Inflammatory macrophage treated with lipopolysaccharide for 1 hour (primary cell): ENCODE results near the gene EGFL7.
"Not testable (repeated sequence)": the region's sequence is repeated elsewhere in the genome, so short reads cannot be mapped to it uniquely, and the experiment has no call there.

Source experiments
- DNase-seq, 2 donors: peaks; one replicate each; pipeline ENCODE4 v3.0.0-alpha.2; 2020 to 2022

The EGFL7 gene

DNA sequence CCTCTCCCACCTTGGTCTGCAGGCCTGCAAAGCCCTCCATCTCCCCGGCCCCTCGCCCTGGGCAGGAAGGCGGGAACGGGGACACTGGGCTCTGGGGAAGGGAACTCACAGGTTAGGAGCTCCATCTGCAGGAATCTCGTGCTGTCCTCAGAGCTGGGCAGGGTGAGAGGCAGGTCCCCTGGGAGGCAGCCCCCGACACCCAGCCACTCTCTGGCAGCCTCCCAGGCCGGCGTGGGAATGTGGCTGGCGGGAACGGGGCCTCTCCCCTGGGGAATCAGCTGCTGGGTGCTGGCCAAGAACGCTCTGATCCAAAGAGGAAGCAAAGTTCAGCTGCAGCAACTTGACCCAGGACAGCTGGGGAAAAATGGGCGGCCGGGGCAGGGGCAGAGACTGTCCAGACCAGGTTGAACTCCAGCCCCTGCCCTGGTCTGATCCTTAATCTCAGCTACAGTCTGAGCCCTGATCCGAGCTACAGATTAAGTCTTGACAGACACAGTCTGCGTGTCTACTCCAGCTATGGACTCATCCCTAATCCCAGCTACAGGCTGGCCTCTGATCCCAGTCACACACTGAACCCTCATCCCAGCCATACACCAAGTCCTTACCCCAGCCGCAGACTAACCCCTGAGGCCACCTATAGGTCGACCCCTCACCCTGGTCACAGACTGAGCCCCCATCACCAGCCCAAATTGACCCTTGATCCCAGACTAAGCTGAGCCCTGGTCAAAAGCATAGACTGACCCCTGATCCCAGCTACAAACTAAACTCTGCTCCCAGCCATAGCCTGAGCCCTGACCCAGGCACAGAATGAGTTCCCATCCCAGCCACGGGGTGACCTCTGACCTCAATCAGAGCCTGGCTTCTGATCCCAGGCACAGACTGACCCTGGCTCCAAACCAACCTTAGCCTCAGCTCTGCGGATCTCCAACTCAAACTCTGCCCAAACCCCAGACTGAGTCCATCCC is 37.3 kb upstream of the EGFL7 start:
- DNase-seq, result peak; percentile 33 to 45

- DNase-seq, result no peak
Observed at GRCh38 chr9:136626066-136626725, 36.5 kb upstream of the EGFL7 start.

DNA sequence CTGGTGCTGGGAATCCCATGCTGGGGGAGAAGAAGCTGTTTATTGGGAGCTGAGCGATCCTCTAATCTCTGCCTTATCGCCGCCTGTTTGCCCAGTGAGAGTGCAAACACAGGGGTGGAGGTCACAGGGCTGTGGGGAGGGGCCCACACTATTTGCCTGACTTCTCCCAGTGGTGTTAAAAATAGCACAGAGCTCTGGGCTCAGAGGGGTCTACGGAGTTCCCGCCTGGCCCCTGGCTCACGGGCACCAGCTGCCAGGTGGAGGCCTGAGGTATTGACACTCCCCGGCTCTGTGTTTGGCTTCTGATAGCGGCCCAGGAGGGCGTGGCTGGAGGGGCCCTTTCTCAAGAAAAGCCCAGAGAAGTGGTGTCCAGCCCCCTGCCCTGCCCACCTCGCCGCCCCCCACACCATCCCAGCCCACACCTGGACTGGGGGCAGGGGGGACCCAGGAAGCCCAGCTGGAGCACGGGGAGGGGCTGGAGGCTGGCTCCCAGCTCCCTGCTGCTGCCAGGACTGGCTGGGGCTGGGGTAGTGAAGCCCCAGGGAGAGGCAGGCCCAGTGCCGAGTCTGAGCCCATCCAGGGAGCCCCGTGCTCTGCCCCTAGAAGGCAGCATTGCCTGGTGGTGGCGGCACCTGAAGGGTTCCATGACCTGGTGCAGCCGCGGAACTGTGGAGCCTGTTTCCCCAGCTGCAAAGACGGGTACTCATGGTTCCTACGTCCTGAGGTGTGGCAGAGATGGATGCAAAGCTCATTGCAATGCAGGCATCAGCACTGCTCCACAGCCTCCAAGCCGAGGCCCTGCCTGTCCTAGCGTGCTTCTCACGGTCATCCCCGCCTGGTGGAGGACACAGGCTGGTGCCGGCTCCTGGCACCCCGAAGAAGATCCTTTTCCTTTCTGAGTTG is 35.7 kb upstream of the EGFL7 start:
- DNase-seq, result no peak

GRCh38 chr9:136627703-136628102 is 35.0 kb upstream of the EGFL7 start:
- no peak for DNase-seq

GRCh38 chr9:136628268-136628667 is 34.4 kb upstream of the EGFL7 start:
- no peak for DNase-seq

GRCh38 chr9:136629001-136629878 is 33.5 kb upstream of the EGFL7 start:
- DNase-seq, result no peak

DNA sequence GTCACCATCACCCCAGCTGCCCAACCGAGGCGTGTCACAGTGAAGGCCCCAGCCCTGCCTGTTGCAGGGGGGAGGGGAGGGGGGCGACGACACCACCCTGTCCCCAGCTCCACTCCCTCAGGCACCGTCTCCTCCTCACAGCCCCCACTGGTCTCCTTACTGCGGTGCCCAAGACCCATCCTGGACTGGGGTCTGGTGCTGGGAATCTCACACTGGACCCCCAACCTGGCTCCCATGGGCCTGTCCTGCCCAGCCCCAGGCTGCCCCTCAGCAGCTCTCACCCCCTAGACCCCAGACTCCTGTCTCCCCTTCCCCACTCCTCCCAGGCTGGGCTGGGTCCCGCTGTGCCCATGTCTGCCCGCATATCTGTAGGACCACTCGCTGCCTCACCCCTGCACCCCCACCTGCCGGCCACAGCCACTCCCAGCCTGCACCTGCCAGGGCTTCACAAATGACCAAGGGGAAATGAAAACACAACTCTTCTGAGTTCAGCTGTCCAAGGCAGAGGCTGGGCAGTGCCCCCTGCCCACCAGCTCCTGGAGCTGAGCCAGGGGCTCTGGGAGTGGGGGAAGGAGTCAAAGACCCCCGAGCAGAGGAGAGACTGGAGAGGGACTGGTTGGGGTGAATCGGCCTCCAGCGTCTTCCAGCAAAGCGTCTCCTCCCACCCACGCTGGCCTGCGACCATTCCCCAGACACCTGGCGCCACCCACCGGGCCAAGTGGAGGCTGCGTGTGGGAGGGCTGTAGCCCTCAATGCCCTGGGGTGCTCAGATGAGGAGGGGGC is 32.6 kb upstream of the EGFL7 start:
- peak; percentile 37 to 63 for DNase-seq

GRCh38 chr9:136630662-136630992 is 32.1 kb upstream of the EGFL7 start:
- DNase-seq, result no peak

DNA sequence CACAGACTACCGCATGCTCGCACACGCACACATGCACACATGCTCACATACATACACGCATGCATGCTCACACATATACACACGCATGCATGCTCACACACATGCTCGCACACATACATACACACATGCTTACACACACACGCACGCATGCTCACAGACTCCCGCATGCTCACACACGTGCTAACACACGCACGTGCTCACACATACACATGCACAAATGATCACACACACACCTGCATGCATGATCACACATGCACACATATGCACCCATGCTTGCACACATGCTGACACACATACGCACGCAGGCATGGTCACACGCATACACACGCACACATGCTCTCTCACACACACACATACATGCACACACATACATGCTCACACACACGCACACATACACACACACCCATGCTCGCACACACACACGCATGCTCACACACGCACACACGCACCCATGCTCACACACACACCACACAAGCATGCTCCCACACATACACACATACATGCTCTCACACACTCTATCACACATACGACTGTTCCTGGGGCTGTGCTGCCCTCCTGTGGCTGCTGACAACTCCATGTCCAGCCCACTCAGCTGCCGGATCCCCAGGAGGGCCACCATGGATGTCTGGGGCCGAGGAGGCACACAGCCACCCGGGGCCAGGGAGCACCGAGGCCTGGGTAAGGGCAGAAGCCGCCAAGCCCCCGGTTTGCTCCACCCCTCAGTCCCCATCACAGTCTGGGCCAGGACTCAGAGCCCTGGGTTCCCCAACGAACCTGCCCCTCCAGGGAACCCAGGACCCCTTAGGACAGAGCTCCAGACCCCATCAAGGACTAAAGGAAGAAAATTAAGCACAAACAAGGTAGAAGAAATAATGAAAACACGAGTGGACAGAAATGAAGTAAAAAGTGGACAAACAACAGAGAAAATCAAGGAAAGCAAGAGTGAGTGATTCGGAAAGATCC is 31.4 kb upstream of the EGFL7 start:
- DNase-seq, result peak; percentile 61 to 89

DNA sequence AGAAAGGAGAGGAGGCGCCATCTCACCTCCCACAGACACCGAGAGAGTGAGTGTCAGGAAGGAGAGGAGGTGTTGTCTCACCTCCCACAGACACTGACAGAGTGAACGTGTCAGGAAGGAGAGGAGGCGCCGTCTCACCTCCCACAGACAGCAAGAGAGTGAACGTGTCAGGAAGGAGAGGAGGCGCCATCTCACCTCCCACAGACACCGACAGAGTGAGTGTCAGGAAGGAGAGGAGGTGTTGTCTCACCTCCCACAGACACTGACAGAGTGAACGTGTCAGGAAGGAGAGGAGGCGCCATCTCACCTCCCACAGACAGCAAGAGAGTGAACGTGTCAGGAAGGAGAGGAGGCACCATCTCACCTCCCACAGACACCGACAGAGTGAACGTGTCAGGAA is 30.6 kb upstream of the EGFL7 start:
- not testable (repeated sequence) for DNase-seq

- not testable (repeated sequence) for DNase-seq
Observed at GRCh38 chr9:136632491-136633106, 30.1 kb upstream of the EGFL7 start.

DNA sequence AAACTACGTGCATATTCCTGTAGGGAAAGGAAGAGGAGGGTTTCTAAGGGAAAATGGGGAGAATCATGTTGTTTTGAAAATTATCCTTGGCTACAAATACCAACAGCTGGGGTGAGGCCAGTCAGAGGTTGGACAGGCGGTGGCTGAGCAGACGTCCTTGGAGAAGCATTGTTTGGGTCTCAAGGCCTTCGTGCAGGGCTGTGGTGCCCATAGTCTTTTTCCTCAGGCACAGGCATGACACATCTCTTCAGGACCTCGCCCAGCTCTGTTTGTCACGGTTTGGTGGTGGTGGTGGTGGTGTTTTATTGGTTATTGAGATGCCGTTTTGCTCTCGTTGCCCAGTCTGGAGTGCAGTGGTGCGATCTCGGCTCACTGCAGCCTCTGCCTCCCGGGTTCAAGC is 27.8 kb upstream of the EGFL7 start:
- no peak for DNase-seq

- DNase-seq, result no peak
Observed at GRCh38 chr9:136640171-136641111, 22.3 kb upstream of the EGFL7 start.

DNA sequence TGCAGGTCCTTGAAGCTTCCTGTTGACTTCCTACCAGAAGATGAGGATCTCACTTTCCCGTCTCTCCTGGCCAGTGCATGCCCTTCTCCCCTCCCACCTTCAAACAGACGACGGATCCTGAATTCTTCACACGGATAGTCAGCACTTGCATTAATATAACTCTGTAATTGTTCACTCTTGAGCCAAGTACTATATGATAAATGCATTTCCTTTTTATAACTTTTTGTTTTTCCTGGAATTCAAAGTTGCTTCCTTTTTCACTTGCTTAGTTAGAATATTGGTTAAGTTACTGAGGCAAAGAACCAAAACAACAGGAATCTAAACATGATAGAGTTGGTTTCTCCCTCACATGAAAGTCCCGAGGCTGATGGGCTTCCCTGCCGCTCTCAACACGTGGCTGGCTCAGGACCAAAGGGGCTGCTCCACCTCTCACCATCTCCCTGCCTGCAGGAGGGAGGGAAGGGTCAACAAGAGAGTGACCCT is 20.2 kb upstream of the EGFL7 start:
- no peak for DNase-seq

DNA sequence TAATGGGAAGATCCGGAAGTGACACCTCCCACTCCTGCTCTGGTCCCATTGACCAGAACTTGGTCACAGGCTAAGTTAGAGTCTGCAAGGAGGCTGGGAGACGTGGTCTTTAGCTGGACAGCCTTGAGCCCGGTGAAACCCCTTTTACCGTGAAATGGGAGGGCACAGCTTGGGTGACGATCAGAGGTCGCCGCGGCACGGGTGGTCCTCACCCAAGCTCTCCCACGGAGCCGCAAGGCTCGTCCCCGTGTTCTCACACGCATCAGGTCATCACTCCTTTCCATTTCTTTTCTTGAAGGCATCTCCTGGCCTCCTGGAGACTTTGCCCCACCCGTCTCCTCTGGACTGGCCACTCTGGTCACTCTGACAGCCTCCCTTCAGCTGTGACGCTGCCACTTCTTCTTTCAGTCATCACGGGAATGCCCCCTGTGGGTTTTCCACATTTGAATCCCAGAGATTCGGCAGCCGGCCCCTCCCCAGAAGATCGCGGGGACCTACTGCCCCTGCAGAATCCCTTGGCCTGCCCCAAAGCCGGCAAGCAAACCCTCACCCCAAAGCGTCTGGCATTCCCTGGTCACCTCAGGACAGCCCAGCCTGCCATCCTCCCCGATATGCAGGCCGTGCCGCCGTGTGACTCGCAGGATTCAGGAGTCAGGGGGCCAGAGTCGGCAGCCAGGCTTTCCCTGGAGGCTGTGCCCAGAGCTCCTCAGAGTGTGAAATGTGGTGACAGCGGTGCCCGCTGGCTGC is 18.9 kb upstream of the EGFL7 start:
- peak; percentile 85 to 90 for DNase-seq

DNA sequence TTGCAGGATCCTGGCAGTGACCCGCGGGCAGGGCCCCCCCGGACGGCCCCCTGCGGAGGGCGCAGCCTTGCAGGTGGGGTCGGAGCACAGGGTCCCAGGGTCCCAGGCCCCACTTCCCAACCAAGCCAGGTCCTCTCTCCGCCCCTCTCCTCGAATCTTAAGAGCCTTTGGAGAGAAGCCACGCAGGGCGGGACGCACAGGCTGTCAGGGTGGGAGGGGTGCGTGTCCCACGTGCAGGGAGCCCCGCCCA is 18.4 kb upstream of the EGFL7 start:
- peak in 1 of 2 donors; percentile 86 for DNase-seq

DNA sequence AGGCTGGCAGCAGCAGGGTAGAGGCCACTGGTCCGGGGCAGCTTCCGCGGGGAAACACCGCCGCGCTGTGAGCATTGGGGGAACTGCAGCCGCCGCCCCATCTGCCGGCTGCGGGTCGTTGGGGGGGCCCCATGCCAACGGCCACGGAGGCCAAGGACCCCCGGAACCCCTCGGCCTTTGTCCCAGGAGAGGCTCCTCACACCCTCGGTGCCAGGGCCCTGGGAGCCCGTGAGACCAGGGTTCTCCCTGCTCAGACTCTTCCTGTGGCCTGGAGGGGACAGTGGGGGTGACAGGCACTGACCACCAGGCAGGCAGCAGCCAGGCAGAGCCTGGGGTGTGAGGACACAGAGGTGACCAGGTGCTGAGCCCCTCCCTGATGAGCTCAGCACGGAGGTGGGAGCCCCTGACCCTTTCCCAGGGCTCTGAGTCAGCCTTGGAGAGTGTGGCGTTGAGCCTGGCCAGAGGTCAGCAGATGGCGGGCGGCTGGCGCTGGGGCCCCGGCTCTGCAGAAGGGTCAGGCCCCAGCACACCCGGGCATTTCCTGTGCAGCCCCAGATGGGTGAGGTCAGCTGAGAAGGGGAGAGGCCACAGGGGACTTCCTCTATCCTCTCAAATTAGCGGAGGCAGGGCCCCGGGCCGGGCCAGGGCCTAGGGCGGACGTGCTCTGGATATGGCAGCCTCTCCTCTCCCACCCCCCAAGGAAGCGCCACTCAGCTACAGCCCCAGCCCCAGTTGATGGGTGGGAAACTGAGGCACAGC is 17.9 kb upstream of the EGFL7 start:
- DNase-seq, result peak; percentile 94 to 95
